Activated T-cell treated with anti-CD3 and anti-CD28 coated beads, Interleukin-2, amount 50 U/mL, for 72 hours (primary cell): ENCODE data around the gene KRT7. TPM values are rescaled to one million over a fixed set of nuclear protein-coding genes. Genes with fewer than 3 reads are reported as not detected.
A peak's percentile ranks its signal among the peaks of the same experiment; 100 is the strongest.
"Not testable (repeated sequence)": the region's sequence is repeated elsewhere in the genome, so short reads cannot be mapped to it uniquely, and the experiment has no call there.

Source experiments
- ATAC-seq, 2 donors: fragments of 150-1000 bp; cut with Tn5 transposase; replicated peaks in 1 of 2; 2 replicates each; pipeline ENCODE4 v1.10.0; 2021; ENCODE audit warnings: moderate library complexity in 2 of 2, mild to moderate bottlenecking in 1 of 2
- DNase-seq, 2 donors: peaks; one replicate each; pipeline ENCODE4 v3.0.0; 2021 to 2022; ENCODE audit warnings: mixed read lengths in 1 of 2
- H3K27ac Mint-ChIP-seq: one replicate; pipeline ENCODE4 v1.8.0; 2022; ENCODE audit warnings: mild to moderate bottlenecking, moderate library complexity, mixed read lengths
- H3K27me3 Mint-ChIP-seq: one replicate; pipeline ENCODE4 v1.8.0; 2022; ENCODE audit warnings: low read depth, mixed read lengths
- H3K36me3 Mint-ChIP-seq, 2 donors: one replicate each; pipeline ENCODE4 v1.8.0; 2022; ENCODE audit warnings: mixed read lengths in 2 of 2, mild to moderate bottlenecking in 1 of 2; ENCODE audit not compliant: insufficient read depth in 2 of 2
- H3K4me1 Mint-ChIP-seq: one replicate; pipeline ENCODE4 v1.8.0; 2022; ENCODE audit warnings: low read depth, mixed read lengths
- H3K4me3 Mint-ChIP-seq, 2 donors: one replicate each; pipeline ENCODE4 v1.8.0; 2022; ENCODE audit warnings: mild to moderate bottlenecking in 2 of 2, mixed read lengths in 2 of 2, moderate library complexity in 2 of 2
- H3K9me3 Mint-ChIP-seq, 2 donors: one replicate each; pipeline ENCODE4 v1.8.0; 2022; ENCODE audit warnings: mixed read lengths in 2 of 2
- total RNA-seq, 2 donors: library from RNA; stranded (reverse); gene quantifications; one replicate each; pipeline ENCODE4 v1.2.3, GENCODE V29; 2022

The KRT7 gene
- total RNA-seq, 2 donors from 2014 or later: 23.1 to 25.4 TPM

- Mint-ChIP-seq H3K4me3 (peak overlapping the region in 1 of 2 donors; percentile 37), H3K27me3 (peaks cover 62% of the 10 kb centered on the region), H3K36me3 (no peaks in the 10 kb centered on the region), H3K9me3 (no peaks in the 10 kb centered on the region), H3K4me1 (peaks cover 43% of the 10 kb centered on the region), H3K27ac (no peak overlapping the region)
- peak; percentile 51 to 68 for ATAC-seq
- no peak for DNase-seq
Measured at GRCh38 chr12:52251367-52252051, 18.5 kb downstream of the KRT7 start.

- H3K27me3 Mint-ChIP-seq: peaks cover 68% of the 10 kb centered on the region
- not testable (repeated sequence) for ATAC-seq, H3K9me3 Mint-ChIP-seq, H3K36me3 Mint-ChIP-seq, H3K27ac Mint-ChIP-seq, H3K4me3 Mint-ChIP-seq, DNase-seq
- peaks cover 36% of the 10 kb centered on the region for H3K4me1 Mint-ChIP-seq
Measured at GRCh38 chr12:52252175-52252615, 19.2 kb downstream of the KRT7 start.

- peaks cover 67% of the 10 kb centered on the region for H3K27me3 Mint-ChIP-seq
Measured at GRCh38 chr12:52252728-52253343, 19.8 kb downstream of the KRT7 start.

GRCh38 chr12:52253391-52254179, 20.5 kb downstream of the KRT7 start:
- Mint-ChIP-seq H3K4me1 (peaks cover 28% of the 10 kb centered on the region), H3K36me3 (no peaks in the 10 kb centered on the region), H3K9me3 (no peaks in the 10 kb centered on the region), H3K27me3 (peaks cover 68% of the 10 kb centered on the region), H3K27ac (no peak overlapping the region), H3K4me3 (no peak overlapping the region)
- no peak for DNase-seq
- no peak for ATAC-seq

More at GRCh38 chr12:52252728-52253343, 19.8 kb downstream of the KRT7 start:
- no peak for DNase-seq
- ATAC-seq: no peak
- no peaks in the 10 kb centered on the region for H3K9me3 Mint-ChIP-seq
- H3K4me1 Mint-ChIP-seq: peaks cover 30% of the 10 kb centered on the region
- H3K36me3 Mint-ChIP-seq: no peaks in the 10 kb centered on the region
- no peak overlapping the region for H3K4me3 Mint-ChIP-seq
- no peak overlapping the region for H3K27ac Mint-ChIP-seq

GRCh38 chr12:52254180-52254964, 21.3 kb downstream of the KRT7 start:
- peaks cover 27% of the 10 kb centered on the region for H3K4me1 Mint-ChIP-seq

GRCh38 chr12:52254965-52255751, 22.1 kb downstream of the KRT7 start:
- no peak for DNase-seq
- Mint-ChIP-seq H3K27ac (no peak overlapping the region), H3K27me3 (peaks cover 68% of the 10 kb centered on the region), H3K4me1 (peaks cover 22% of the 10 kb centered on the region), H3K36me3 (no peaks in the 10 kb centered on the region), H3K9me3 (no peaks in the 10 kb centered on the region), H3K4me3 (no peak overlapping the region)
- no peak for ATAC-seq

More at GRCh38 chr12:52254180-52254964, 21.3 kb downstream of the KRT7 start:
- DNase-seq (no peak), ATAC-seq (no peak)
- no peaks in the 10 kb centered on the region for H3K9me3 Mint-ChIP-seq
- no peaks in the 10 kb centered on the region for H3K36me3 Mint-ChIP-seq
- no peak overlapping the region for H3K4me3 Mint-ChIP-seq
- no peak overlapping the region for H3K27ac Mint-ChIP-seq
- peaks cover 68% of the 10 kb centered on the region for H3K27me3 Mint-ChIP-seq

GRCh38 chr12:52255926-52256583, 23.0 kb downstream of the KRT7 start:
- H3K27me3 Mint-ChIP-seq: peaks cover 68% of the 10 kb centered on the region

GRCh38 chr12:52256584-52256935, 23.5 kb downstream of the KRT7 start:
- Mint-ChIP-seq H3K27ac (no peak overlapping the region), H3K27me3 (peaks cover 69% of the 10 kb centered on the region), H3K4me3 (no peak overlapping the region), H3K9me3 (no peaks in the 10 kb centered on the region), H3K36me3 (no peaks in the 10 kb centered on the region), H3K4me1 (peaks cover 16% of the 10 kb centered on the region)
- no peak for ATAC-seq
- no peak for DNase-seq

More at GRCh38 chr12:52255926-52256583, 23.0 kb downstream of the KRT7 start:
- no peak for DNase-seq
- ATAC-seq: no peak
- Mint-ChIP-seq H3K9me3 (no peaks in the 10 kb centered on the region), H3K36me3 (no peaks in the 10 kb centered on the region), H3K4me1 (peaks cover 21% of the 10 kb centered on the region), H3K27ac (no peak overlapping the region), H3K4me3 (no peak overlapping the region)

- Mint-ChIP-seq H3K4me3 (no peak overlapping the region), H3K27me3 (peaks cover 71% of the 10 kb centered on the region), H3K36me3 (no peaks in the 10 kb centered on the region), H3K4me1 (peaks cover 11% of the 10 kb centered on the region), H3K27ac (no peak overlapping the region), H3K9me3 (no peaks in the 10 kb centered on the region)
- DNase-seq (no peak), ATAC-seq (no peak)
Measured at GRCh38 chr12:52257074-52257551, 24.1 kb downstream of the KRT7 start.

GRCh38 chr12:52257922-52258321, 24.9 kb downstream of the KRT7 start:
- not testable (repeated sequence) for H3K4me1 Mint-ChIP-seq, H3K27ac Mint-ChIP-seq, H3K36me3 Mint-ChIP-seq

GRCh38 chr12:52258335-52258901, 25.4 kb downstream of the KRT7 start:
- H3K36me3 Mint-ChIP-seq: no peaks in the 10 kb centered on the region
- H3K4me3 Mint-ChIP-seq: peak overlapping the region in 1 of 2 donors; percentile 43
- ATAC-seq: peak in 1 of 2 donors; percentile 37

More at GRCh38 chr12:52257922-52258321, 24.9 kb downstream of the KRT7 start:
- not testable (repeated sequence) for DNase-seq, H3K9me3 Mint-ChIP-seq, ATAC-seq
- Mint-ChIP-seq H3K4me3 (peak overlapping the region in 1 of 2 donors; percentile 43), H3K27me3 (peaks cover 71% of the 10 kb centered on the region)

More at GRCh38 chr12:52258335-52258901, 25.4 kb downstream of the KRT7 start:
- Mint-ChIP-seq H3K27me3 (peaks cover 71% of the 10 kb centered on the region), H3K4me1 (peaks cover 8% of the 10 kb centered on the region), H3K27ac (no peak overlapping the region), H3K9me3 (no peaks in the 10 kb centered on the region)
- DNase-seq: no peak
